OCI-LY1 (cell line): Measurements from ENCODE around the gene FTO.

Experiments
- EZH2 ChIP-seq: fragments of 200-600 bp; sonication (generic), shearing (Covaris generic); IDR thresholded peaks from 2 replicates; pipeline ENCODE4 v1.8.0; 2017; ENCODE audit warnings: borderline replicate concordance, mixed run types, mild to moderate bottlenecking, antibody characterized with exemption, low read length, moderate library complexity, mixed read lengths
- TF ChIP-seq, protein P1 (sequence below): fragments of 200-600 bp; sonication (generic), shearing (Covaris generic); IDR thresholded peaks from 2 replicates; pipeline ENCODE4 v1.5.1; 2017; ENCODE audit warnings: mild to moderate bottlenecking, antibody characterized with exemption, low read length, moderate library complexity, mixed read lengths

DNA sequence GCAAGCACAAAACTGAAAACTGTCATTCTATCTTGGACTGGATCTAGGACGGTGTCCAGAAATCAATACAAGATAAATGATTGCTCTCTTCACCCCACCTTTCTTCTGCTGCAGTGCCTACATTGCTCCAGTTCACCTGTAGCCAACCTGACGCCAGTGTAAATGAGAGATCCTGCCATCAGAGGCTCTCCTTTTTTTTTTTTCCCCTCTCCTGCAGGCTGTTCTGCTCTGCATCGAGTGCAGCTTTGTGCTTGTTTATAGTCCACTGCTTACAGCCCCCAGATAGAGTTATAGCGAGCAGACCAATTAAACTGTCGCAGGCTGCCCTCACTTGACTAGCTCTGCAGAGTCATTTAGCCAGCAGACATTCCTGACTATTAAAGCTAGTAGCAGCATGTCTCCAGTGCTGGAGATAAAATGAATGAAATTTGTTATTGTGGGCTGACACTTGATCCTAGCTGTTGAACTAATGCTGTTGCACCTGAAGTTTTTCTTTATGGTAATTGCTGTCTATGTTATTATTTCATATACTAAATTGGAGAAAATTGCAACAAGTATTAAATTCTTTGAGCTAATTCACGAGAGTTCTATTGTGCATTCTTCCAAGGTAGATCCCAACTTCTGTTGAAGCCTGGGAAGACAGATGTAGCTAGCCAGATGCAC is 257.1 kb downstream of the FTO start:
- TF ChIP-seq EZH2: no peak
- TF ChIP-seq, protein P1, sequence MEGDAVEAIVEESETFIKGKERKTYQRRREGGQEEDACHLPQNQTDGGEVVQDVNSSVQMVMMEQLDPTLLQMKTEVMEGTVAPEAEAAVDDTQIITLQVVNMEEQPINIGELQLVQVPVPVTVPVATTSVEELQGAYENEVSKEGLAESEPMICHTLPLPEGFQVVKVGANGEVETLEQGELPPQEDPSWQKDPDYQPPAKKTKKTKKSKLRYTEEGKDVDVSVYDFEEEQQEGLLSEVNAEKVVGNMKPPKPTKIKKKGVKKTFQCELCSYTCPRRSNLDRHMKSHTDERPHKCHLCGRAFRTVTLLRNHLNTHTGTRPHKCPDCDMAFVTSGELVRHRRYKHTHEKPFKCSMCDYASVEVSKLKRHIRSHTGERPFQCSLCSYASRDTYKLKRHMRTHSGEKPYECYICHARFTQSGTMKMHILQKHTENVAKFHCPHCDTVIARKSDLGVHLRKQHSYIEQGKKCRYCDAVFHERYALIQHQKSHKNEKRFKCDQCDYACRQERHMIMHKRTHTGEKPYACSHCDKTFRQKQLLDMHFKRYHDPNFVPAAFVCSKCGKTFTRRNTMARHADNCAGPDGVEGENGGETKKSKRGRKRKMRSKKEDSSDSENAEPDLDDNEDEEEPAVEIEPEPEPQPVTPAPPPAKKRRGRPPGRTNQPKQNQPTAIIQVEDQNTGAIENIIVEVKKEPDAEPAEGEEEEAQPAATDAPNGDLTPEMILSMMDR: no peak
